GM18505 (cell line): Measurements from ENCODE around the gene ETV7.

ENCODE experiments used
- ATAC-seq: cut with Tn5 transposase; IDR thresholded peaks from one replicate; pipeline ENCODE4 v1.9.1; 2021; ENCODE audit not compliant: unreplicated experiment
- POLR2A ChIP-seq: IDR thresholded peaks from 4 replicates; pipeline ENCODE4 v1.6.1; 2011; ENCODE audit warnings: borderline replicate concordance; ENCODE audit not compliant: insufficient read depth, insufficient read length; ENCODE audit errors: extremely low read depth

ETV7 gene

DNA sequence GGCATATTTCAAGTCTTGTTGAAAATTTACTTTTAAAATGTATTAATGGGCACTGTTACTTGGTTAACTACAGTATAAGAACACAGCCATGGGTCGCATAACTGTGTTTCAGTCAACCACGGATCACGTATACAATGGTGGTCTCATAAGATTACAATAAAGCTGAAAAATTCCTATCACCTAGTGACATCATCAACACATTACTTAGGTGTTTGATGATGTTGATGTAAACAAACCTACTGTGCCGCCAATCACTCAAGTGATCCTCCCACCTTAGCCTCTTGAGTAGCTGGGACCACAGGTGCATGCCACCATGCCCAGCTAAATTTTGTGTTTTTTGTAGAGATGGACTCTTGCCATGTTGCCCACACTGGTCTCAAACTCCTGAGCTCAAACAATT is 16.7 kb upstream of the ETV7 start:
- TF ChIP-seq POLR2A: no peak
- ATAC-seq: no peak

DNA sequence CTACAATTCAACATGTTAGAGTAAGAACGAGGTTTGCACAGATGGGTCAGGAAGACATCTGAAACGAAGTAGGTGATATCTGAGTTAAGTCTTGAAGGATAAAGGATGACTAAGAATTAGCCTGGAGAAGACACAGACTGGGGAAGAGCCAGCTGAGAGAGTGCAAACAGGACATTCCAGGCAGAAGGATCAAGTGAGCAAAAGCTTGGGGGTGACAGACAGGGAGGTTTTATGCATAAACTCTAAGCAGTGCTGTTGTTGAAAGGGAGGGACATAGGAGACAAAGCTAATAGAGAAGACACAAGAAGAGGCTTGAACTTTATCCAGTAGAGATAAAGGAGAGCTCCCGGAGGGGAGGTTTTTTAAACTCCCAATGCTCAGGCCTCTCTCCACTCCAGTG is 15.0 kb upstream of the ETV7 start:
- no peak for ATAC-seq
- TF ChIP-seq POLR2A: no peak

DNA sequence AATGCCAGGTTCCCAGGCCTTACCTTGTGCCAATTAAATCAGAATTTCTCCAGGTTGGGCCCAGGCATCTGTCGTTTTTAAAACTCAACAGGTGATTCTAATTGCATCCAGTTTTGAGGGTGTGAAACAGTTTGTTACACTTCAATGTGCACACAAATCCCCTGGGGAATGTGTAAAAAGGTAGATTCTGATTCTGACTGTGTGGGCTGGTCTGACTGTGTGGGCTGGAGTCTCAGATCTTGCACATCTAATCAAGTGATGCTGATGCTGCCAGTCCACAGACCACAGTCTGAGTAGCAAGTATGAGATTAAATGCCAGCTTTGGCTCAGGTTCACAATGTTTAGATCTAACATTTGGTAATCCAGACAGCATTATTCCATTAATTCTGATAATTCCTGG is 12.5 kb upstream of the ETV7 start:
- ATAC-seq: no peak
- TF ChIP-seq POLR2A: no peak

DNA sequence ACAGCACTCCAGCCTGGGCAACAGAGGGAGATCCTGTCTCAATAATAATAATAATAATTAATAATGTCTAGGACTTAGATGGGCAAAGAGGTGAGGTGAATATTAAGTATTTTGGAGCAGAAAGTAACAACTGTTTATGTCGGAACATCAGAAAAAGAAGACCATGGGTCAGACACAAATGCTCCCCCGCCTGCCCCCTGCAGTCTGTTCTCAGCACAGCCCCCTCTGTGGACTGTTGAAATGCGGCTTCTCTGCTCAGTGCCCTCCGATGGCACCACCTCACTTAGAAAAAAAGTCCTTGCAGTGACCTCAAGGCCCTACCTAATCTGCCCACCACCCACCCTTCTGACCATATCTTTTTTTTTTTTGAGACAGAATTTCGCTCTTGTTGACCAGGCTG is 5.2 kb upstream of the ETV7 start:
- no peak for TF ChIP-seq POLR2A
- no peak for ATAC-seq

DNA sequence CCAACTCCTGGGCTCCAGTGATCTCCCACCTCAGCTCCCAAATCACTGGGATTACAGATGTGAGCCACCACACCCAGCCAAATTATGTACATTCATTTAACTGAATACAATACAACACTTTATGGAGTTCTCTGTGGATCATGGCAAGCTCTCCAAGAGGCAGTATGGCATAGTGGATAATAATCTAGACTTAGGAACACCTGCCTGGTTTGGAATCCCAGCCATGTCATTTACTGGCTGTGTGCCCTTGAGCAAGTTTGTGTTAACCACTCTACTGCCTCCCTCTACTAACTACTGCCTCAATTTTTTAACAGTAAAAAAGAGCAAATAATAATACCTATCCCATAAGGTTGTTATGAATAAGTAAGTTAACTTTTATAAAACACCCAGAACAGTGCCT is 1.9 kb upstream of the ETV7 start:
- no peak for TF ChIP-seq POLR2A
- ATAC-seq: no peak

DNA sequence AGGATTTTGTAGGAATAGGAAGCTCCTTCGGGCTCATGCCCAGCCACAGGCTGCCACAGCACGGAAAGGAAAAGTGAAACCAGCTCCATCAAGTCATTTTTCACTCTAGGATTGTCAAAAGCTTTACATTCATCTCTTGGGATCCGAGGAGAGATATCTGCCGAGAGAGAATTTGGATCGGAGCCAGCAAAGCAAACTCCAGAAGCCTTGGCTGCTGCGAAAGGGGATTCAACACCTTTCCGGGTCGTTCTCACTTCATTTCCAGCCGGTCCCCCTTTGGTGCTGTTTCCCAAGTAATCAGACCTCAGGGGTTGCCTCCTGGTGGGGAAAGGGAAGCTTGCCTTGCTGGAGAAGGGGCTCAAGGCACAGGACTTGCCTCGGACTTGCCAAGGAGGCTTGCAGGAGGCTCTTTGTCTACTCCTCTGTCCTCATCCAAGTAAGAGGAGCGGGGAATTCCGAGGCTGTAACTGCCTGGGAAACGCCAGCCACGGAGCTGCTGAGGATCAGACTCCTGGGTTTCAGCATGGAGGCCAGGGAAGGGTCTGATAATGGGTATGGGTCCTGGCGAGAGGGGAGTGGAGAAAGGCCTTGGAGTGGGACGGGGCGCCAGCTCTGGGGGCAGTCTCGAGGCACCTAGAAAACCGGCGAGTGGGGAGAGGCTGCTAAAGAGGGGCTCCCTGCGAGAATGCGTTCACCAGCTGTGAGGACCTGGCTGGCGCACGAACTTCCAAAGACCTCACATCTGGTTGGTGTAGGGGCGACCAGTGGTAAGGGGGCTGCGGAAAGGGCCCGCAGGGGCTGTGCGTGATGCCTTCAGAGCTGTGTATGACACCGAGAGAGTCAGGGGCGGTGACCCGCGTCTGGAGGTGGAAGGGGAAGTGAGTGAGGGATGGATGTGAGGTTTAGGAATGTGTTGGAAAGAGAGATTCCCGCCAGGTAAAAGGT is 702 bp downstream of the ETV7 start:
- TF ChIP-seq POLR2A: no peak
- no peak for ATAC-seq

DNA sequence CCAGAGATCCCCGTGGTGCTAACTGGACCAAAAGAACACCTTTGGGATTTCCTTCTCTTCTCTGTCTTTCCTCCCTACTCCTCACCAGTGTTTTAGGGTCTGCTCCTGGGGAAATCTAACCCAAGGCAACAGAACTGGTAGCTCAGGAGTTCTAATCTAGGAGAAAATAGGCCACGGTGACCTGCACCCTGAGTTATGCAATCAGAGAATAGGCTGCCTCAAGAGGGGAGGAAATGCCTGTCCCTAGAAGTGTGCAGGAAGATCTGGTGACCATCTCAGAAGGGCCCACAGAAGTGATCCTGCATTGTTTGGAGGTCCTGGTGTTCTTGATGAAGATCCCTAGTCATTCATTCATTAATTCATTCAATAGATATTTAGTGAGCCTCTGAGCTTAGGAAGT is 3.4 kb downstream of the ETV7 start:
- no peak for TF ChIP-seq POLR2A
- ATAC-seq: no peak

DNA sequence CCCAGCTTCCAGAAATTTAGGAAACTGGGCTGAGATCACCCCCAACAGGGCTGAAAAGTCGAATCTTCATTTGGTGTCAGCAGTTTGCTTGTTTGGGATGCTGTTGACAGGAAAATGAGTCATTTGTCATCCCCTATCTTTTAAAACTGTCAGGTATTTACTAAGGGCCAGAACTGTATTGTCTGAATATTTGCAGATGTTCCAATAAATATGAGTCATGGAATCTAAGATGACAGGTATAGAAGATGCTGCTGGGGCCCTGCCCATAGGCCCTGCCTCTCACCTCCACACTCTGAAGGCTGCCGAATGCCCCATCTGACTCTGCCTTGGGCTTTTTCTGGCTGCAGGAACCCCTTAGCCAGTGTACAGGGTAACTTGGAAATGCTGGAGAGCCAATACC is 3.9 kb downstream of the ETV7 start:
- no peak for TF ChIP-seq POLR2A
- no peak for ATAC-seq

DNA sequence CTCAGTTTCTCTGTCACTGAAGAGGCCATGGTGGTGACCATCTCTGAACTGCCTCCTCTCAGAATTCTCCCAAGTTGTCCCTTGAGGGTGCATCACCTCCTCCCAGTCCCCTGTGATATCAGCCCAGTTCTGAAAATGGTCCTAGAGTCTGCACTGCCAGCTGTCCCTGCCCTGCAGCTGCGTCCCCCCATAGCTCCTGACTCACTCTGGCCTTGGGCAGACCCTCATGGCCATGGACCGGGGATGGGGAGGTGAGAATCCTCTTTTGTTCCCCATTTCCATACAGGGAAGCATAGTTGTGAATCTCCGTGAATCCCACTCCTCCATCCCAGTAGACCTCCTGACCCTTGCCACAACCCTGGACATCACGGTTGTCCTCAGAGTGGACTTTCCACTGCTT is 4.5 kb downstream of the ETV7 start:
- ATAC-seq: no peak
- TF ChIP-seq POLR2A: no peak

DNA sequence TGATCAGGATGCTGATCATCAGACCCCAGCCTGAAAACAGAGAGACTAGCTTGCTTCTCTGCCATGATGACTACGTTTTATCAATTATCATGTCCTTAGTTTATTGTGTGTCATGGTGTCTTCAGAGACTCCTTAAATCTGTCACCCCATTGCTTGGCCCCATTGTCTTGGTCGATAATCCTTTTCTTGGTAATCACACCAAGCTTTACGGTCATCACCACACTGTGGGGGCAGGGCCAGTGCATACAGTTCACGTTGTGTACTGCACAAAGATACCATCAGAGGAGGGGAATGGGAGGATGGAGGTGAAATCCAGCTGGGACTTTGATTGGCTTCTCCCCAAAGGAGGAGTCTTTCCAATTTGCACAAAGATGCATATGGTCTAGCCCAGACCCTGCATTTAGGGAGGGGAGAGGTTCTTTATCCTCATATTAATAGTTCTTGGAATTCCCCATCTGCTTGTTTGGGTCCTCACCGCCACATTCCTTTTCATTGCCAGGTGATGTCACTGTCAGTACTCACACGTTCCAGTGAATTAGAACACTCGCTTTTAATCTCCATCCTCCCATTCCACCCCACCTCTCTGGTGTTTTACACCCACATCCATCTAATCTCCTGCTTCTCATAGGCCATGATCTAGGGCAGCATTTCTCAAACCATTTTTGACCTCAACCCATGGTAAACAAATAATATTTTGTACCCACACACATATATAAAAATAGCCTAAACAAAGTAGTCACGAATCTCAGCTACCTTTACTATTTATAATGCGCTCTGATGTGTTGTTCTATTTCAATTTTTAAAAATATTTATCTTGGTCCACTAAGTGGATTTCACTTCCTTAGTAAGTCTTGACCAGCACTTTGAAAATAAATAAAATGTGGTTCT is 5.7 kb downstream of the ETV7 start:
- TF ChIP-seq POLR2A: no peak
- ATAC-seq: no peak

DNA sequence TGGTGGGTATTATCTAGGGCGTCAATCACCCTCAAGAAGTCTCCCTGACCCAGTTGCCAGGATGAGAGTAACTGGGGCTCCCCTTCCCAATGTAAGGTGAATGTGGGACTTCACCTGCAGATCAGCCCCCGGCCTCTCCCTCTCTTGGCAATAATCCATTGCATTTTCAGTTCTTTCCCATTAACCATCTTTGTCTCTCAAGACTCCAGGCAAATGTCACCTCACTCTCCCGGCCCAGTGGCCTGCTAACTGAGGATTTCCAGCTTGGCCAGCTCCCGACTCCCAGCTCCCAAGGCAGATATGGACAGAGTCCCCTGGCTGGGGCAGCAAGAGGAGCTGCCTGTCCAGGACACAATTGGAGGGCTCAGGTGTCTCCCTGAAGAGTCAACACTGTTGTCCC is 7.3 kb downstream of the ETV7 start:
- no peak for ATAC-seq
- TF ChIP-seq POLR2A: no peak

DNA sequence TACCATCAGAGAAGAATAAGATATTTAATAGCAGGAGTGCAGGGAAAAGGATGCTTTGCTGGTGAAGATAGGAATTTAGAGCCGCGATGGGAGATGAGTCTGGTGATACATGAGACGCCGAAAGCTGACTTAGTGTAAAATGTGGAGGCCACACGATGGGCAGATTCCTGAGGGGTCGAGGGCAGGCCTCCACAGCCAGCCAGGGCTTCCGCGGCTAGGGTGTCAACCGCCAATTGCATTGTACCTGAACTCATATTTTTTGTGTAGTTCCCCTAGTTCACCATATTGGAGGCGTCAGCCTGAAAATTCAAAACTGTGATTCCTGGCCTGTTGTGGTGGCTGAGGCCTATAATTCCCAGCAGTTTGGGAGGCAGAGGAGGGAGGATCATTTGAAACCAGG is 8.5 kb downstream of the ETV7 start:
- no peak for ATAC-seq
- TF ChIP-seq POLR2A: no peak

DNA sequence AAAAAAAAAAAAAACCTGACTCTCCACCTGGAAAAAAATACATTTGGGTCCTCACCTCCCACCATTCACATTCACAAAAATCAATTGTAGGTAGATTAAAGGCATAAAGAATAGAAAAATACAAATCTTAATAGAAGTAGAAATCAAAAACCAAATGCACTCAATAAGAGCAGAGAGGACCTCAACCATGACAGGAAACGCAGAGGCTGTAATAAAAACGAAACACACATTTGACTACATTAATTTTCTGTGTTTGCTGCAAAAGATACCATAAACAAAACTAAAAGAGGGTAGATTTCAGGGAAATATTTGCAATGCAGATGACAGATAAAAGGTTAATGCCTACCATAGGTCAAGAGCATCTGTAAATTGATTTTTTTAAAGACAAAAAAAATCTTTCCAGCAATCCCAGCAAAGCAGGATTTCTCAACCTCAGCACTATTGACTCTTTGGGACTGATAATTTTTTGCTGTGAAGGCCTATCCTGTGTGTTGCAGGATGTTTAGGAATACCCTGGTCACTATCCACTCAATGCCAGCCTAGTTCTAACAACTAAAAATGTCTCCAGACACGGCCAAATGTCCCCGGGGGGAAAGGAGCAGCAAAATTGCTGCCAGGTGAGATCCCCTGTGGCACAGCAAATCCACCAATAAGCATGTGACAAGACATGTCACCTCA is 9.1 kb downstream of the ETV7 start:
- no peak for ATAC-seq
- TF ChIP-seq POLR2A: no peak
